Esophagus squamous epithelium (tissue), 4 donors: Measurements from ENCODE around the gene RUSF1.

ENCODE experiments used
- POLR2A ChIP-seq, 4 donors: fragments of 450-650 bp; IDR thresholded peaks; one replicate each; pipeline ENCODE4 v1.6.1; 2017; ENCODE audit warnings: antibody characterized with exemption in 4 of 4, mild to moderate bottlenecking in 4 of 4, moderate library complexity in 3 of 4
- TF ChIP-seq, protein P1 (sequence below), 6 experiments: fragments of 450-650 bp in 4 of 6; fragments of 200-600 bp in 2 of 6; sonication (generic) in 2 of 6; IDR thresholded peaks; one replicate each; pipeline ENCODE4 v1.5.1; 2016 to 2019; ENCODE audit warnings: antibody characterized with exemption in 6 of 6, mild to moderate bottlenecking in 4 of 6, moderate library complexity in 4 of 6

- TF ChIP-seq, protein P1, sequence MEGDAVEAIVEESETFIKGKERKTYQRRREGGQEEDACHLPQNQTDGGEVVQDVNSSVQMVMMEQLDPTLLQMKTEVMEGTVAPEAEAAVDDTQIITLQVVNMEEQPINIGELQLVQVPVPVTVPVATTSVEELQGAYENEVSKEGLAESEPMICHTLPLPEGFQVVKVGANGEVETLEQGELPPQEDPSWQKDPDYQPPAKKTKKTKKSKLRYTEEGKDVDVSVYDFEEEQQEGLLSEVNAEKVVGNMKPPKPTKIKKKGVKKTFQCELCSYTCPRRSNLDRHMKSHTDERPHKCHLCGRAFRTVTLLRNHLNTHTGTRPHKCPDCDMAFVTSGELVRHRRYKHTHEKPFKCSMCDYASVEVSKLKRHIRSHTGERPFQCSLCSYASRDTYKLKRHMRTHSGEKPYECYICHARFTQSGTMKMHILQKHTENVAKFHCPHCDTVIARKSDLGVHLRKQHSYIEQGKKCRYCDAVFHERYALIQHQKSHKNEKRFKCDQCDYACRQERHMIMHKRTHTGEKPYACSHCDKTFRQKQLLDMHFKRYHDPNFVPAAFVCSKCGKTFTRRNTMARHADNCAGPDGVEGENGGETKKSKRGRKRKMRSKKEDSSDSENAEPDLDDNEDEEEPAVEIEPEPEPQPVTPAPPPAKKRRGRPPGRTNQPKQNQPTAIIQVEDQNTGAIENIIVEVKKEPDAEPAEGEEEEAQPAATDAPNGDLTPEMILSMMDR (IDR thresholded peaks at IDR 0.05): no peak
- TF ChIP-seq POLR2A (IDR thresholded peaks at IDR 0.05): no peak
These were observed 21.0 kb downstream of the RUSF1 start for GRCh38 chr16:31487071-31487719.
